ENCODE data around the gene NUP210. TPM values are rescaled to one million over a fixed set of nuclear protein-coding genes. Genes with fewer than 3 reads are reported as not detected.

Gene NUP210
- total RNA-seq, 2 donors from 2014 or later: 4.4 to 4.5 TPM

DNA sequence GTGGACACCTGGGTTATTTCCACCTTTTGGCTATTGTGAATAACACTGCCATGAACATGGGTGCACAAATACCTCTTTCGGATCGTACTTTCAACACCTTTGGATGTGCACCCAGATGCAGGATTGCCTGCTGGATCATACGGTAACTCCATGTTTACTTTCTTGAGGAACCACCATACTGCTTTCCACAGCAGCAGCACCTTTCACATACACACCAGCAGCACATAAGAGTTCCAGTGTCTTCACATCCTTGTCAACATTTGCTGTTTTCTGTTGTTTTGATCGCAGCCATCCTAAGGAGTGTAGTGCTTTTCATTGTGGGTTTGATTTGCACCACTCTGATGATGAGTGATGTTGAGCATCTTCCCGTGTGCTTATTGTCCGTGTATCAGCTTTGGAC is 51.3 kb downstream of the NUP210 start:
- no peaks in the 10 kb centered on the region for H3K27me3 ChIP-seq
- H3K36me3 ChIP-seq: no peaks in the 10 kb centered on the region
- H3K4me1 ChIP-seq: no peaks in the 10 kb centered on the region

DNA sequence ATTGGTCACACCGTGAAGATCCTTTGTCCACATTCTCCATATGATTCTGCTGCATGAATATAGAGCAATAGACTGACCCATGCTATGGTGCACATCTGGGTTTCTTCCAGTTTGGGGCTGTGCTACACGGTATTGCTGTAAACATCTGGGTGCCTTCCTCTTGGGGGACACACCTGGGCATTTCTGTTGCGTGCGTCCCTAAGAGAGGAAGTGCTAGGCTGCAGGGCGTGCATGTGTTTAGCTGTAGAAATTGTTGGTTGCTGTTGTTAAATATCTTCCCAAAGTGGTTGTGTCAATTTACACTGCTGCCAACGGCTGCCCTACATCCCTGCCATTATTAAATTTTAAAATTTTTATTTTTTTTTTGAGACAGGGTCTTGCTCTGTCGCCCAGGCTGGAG is 52.4 kb downstream of the NUP210 start:
- DNase-seq (ENCODE audit: low spot score): no peak
- no peaks in the 10 kb centered on the region for H3K27me3 ChIP-seq
- no peaks in the 10 kb centered on the region for H3K36me3 ChIP-seq
- no peak overlapping the region for H3K27ac ChIP-seq
- H3K4me3 ChIP-seq: no peak overlapping the region
- H3K9me3 ChIP-seq: no peaks in the 10 kb centered on the region
- TF ChIP-seq, protein P1, sequence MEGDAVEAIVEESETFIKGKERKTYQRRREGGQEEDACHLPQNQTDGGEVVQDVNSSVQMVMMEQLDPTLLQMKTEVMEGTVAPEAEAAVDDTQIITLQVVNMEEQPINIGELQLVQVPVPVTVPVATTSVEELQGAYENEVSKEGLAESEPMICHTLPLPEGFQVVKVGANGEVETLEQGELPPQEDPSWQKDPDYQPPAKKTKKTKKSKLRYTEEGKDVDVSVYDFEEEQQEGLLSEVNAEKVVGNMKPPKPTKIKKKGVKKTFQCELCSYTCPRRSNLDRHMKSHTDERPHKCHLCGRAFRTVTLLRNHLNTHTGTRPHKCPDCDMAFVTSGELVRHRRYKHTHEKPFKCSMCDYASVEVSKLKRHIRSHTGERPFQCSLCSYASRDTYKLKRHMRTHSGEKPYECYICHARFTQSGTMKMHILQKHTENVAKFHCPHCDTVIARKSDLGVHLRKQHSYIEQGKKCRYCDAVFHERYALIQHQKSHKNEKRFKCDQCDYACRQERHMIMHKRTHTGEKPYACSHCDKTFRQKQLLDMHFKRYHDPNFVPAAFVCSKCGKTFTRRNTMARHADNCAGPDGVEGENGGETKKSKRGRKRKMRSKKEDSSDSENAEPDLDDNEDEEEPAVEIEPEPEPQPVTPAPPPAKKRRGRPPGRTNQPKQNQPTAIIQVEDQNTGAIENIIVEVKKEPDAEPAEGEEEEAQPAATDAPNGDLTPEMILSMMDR (IDR thresholded peaks at IDR 0.05): no peak
- no peaks in the 10 kb centered on the region for H3K4me1 ChIP-seq

More for the DNA sequence above, 51.3 kb downstream of the NUP210 start:
- no peaks in the 10 kb centered on the region for H3K9me3 ChIP-seq
- no peak overlapping the region for H3K27ac ChIP-seq
- TF ChIP-seq, protein P1 (IDR thresholded peaks at IDR 0.05): no peak
- H3K4me3 ChIP-seq: no peak overlapping the region
- DNase-seq (ENCODE audit: low spot score): no peak

DNA sequence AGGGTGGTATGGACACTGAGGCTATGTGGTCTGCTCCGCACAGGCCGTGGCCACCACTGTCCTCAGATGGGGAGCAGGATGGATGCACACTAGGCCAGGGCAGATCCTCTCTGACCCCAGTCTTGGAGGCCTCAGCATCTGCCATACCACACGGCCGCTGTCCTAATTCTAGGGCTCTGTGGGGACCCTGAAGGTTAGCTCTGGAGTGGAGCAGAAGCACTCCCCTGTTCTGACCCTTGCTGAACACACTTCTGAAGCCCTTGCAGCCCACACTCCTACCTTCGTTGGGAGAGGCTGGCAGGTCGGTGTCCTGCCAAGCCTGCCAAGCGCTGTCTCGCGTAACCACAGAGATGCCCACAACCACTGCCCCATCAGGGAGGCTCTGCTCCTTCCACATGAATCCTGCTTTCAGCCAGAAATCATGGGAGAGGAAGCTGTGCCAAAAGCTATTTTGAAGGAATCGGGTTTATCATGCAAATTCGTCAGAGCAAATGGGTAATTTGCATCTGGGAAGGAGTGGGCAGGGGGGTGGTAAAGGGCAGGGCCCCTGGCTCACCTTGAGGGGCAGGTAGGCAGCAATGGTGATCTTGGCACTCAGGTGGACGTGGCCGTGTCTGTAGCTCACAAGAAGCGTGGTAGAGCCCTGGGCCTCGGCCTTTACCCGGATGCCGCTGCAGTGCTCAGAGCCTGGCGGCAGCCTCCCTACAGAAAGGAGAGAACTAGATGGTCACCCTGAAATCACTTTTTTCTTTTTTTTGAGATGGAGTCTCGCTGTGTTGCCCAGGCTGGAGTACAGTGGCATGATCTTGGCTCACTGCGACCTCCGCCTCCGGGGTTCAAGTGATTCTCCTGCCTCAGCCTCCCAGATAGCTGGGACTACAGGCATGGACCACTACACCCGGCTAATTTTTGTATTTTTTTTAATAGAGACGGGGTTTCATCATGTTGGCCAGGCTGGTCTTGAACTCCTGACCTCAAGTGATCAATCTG is 54.4 kb downstream of the NUP210 start:
- Histone ChIP-seq H3K27me3 (no peaks in the 10 kb centered on the region), H3K4me1 (no peaks in the 10 kb centered on the region), H3K9me3 (no peaks in the 10 kb centered on the region), H3K4me3 (no peak overlapping the region), H3K27ac (no peak overlapping the region), H3K36me3 (no peaks in the 10 kb centered on the region)
- TF ChIP-seq, protein P1 (IDR thresholded peaks at IDR 0.05): no peak
- no peak for DNase-seq (ENCODE audit: low spot score)

DNA sequence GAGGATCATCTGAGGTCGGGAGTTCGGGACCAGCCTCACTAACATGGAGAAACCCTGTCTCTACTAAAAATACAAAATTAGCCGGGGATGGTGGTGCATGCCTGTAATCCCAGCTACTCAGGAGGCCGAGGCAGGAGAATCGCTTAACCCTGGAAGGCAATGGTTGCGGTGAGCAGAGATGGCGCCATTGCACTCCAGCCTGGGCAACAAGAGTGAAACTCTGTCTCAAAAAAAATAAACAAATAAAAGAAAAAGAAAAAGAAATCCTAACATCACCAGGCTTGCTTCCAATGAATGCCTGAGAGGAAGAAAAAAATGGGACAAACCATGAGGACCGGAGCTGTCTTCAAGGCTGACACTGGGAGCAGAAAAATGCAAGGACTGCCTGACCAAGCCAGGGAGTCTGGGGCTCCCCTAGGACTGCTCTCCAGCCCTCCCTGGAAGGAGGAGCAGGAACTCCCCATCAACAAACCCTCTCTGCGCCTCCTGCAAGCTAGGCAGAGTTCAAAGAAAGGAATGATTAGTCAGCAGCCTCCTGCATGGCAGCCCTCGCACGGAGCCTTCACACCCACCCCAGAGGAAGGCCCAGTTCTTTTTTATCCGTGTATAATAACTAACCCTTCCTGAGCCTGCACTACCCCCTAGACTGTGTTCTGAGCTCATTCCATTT is 55.4 kb downstream of the NUP210 start:
- Histone ChIP-seq H3K27ac (no peak overlapping the region), H3K27me3 (no peaks in the 10 kb centered on the region), H3K36me3 (no peaks in the 10 kb centered on the region), H3K4me1 (no peaks in the 10 kb centered on the region), H3K9me3 (no peaks in the 10 kb centered on the region), H3K4me3 (no peak overlapping the region)
- TF ChIP-seq, protein P1 (IDR thresholded peaks at IDR 0.05): no peak
- DNase-seq (ENCODE audit: low spot score): no peak

DNA sequence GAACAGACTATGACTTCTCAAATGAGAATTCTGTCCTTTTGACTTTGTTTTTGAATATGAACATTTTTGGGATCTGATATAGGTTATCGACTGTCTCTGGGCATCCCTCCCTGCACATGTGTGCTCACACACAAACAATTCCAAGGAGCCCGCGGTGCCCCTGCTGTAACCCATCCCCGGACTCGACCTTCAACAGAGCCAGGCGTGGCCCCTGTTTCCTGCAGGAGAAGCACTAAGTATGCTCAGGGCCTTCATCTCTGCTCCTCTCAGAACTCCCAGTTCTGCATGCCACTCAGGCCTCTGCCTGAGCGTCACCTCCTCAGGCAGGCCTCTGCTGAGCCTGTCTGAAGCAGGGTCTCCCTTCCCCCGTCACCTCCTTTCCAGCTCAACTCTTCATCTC is 57.6 kb downstream of the NUP210 start:
- H3K27ac ChIP-seq: no peak overlapping the region
- no peaks in the 10 kb centered on the region for H3K9me3 ChIP-seq
- no peak overlapping the region for H3K4me3 ChIP-seq
- no peak for DNase-seq (ENCODE audit: low spot score)
- H3K27me3 ChIP-seq: no peaks in the 10 kb centered on the region
- TF ChIP-seq, protein P1 (IDR thresholded peaks at IDR 0.05): no peak
- no peaks in the 10 kb centered on the region for H3K36me3 ChIP-seq
- no peaks in the 10 kb centered on the region for H3K4me1 ChIP-seq

Measured in right atrium auricular region (tissue), 2 donors.